HG02970 (cell line): Measurements from ENCODE around the gene DENND1C.

ENCODE experiments used
- ATAC-seq: cut with Tn5 transposase; IDR thresholded peaks from one replicate; pipeline ENCODE4 v1.9.1; 2021; ENCODE audit warnings: mild to moderate bottlenecking, moderate library complexity, moderate number of reproducible peaks; ENCODE audit not compliant: unreplicated experiment, low FRiP score

DENND1C gene, protein sequence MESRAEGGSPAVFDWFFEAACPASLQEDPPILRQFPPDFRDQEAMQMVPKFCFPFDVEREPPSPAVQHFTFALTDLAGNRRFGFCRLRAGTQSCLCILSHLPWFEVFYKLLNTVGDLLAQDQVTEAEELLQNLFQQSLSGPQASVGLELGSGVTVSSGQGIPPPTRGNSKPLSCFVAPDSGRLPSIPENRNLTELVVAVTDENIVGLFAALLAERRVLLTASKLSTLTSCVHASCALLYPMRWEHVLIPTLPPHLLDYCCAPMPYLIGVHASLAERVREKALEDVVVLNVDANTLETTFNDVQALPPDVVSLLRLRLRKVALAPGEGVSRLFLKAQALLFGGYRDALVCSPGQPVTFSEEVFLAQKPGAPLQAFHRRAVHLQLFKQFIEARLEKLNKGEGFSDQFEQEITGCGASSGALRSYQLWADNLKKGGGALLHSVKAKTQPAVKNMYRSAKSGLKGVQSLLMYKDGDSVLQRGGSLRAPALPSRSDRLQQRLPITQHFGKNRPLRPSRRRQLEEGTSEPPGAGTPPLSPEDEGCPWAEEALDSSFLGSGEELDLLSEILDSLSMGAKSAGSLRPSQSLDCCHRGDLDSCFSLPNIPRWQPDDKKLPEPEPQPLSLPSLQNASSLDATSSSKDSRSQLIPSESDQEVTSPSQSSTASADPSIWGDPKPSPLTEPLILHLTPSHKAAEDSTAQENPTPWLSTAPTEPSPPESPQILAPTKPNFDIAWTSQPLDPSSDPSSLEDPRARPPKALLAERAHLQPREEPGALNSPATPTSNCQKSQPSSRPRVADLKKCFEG

DNA sequence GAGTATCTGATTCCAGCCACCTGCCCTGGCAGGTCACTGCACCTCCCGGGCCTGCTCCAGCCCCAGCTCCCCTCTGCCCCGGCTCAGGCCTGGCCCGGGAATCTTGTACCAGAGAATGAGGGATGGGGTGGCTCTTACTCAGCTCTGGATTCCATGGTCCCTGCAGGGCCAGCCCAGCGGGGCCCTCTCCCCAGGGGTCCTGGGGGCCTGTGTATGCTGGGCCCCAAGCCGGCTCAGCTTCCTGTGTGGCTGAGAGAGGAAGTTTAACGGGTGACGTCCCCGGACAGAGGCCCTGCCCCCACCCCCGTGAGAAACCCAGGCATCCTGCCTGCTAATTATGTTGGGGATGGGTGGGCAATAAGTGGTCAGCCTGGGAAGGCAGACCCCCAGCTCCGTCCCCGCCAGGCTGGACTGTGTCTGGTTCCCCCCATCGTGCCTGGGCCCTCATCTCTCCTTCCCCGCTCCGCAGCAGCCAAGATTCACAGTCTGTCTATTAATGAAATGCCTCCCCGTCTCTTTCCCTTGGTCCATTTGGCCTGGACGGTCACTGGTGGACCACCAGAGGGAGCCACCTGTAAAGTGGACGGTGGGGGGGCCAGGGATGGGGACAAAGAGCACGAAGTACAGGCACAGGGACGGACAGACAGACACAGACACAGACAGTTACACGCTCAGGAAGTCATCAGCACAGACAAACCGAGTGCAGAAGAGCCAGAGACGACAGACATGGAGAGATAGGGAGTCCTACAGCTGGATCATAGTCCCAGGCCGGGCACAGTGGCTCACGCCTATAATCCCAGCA lies at the start of gene DENND1C:
TSS of gene DENND1C (minus strand) at position 247 of the 802 bp plus-strand sequence. CDS start at position 155, 92 bp downstream.
- no peak for ATAC-seq

DNA sequence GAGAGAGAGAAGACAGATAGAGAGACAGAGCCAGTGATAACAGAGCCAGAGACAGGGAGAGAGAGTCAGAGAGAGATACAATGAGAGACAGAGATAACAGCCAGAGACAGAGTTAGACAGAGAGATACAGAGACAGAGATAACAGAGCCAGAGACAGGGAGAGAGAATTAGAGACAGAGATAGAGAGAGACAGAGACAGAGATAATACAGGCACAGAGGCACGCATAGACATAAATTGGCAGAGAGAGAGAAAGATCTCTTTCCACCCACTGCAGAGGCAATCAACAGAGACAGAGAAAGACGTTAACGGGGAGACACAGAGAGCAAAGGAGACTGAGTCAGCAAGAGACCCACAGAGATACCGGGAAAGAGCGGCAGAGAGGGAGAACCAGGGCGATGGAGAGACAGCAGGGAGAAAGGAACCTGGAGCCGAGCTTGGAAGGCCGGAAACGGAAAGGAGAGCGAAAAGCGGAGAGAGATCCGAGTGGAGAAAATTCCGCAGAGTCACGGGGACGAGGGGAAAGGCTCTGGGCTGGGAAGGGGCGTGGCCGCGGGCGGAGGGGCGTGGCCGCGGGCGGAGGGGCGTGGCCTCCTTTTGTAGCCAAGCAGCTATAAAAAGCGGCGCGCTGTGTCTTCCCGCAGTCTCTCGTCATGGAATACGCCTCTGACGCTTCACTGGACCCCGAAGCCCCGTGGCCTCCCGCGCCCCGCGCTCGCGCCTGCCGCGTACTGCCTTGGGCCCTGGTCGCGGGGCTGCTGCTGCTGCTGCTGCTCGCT lies 49.0 kb upstream of the DENND1C start, which contains the start of gene TNFSF9:
TSS of gene TNFSF9 (plus strand) at position 641 of the 777 bp plus-strand sequence. CDS start at position 652, 11 bp downstream.
- ATAC-seq: peak; percentile 44

DNA sequence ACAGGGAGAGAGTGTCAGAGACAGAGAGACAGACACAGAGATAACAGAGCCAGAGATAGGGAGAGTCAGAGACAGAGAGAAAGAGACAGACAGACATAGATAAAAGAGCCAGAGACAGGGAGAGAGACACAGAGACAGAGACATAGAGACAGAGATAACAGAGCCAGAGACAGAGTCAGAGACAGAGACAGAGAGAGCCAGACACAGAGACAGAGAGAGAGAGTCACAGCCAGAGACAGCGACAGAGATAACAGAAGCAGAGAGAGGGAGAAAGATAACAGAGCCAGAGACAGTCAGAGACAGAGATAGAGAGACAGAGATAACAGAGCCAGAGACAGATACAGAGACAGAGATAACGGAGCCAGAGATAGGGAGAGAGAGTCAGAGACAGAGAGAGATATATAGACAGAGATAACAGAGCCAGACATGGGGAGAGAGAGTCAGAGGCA lies 48.4 kb upstream of the DENND1C start:
- no peak for ATAC-seq

DNA sequence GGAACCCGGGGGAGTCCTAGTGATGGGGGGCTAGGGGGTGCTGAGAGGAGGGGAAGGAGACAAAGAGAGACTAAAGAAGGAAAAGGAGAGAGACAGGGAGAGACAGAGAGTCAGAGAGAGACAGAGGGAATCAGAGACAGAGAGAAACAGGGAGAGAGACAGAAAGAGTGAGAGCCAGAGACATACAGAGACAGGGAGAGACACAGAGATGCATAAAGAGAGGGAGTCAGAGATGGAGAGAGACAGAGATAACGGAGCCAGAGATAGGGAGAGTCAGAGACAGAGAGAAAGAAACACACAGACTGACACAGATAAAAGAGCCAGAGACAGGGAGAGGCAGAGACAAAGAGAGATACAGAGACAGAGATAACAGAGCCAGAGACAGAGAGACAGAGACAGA lies 47.8 kb upstream of the DENND1C start:
- no peak for ATAC-seq

DNA sequence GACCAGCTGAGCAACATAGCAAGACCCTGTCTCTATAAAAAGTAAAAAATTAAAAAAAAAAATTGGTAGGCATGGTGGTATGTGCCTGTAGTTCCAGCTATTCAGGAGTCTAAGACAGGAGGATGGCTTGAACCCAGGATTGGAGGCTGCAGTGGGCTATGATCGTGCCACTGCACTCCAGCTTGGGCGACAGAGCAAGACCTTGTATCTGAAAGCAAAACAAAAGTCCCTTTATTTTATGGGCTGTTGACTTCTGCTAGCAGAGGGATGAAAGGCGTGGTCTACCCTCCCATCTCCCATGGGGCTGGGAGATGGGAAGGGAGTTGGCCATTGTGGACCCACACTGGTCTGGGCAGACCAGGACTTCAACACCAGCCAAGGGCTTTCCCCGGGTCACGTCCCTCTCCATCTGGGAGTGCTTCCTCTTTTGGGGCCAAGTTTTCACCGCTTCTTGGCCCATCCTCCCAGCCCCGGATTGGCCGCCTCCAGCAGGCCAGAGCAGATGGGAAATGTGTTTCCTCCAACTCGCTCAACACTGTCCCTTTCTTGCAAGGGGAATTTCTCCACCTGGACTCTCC lies 47.0 kb upstream of the DENND1C start:
- no peak for ATAC-seq

DNA sequence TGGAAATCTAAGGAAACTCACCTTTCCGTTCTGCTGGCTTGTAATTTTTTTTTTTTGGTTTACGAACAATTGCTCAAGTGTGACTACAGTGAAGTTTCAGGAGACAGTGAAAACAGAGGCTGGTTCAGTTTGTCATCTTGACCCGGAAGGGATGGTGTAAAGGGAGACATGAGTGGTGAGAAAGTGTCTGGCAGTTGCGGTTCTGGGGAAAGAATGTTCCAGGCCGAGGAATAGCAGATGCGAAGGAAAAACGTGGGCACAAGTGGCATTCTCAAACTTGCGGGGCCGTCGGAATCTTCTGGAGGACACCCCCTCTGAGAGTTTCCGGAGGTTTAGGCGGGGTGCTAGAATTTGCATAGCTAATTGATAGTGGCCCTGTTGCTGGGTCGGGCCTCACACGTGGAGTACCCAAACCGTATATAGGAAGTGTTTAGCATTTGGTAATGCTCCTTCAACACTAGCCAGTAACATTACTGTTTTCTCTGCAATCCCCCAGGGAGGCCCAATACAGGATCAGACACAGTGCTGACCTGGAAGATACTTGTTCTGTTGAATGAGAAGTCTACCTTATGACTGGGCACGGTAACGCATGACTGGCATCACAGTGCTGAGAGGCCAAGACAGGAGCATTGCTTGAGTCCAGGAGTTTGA lies 46.4 kb upstream of the DENND1C start:
- ATAC-seq: peak; percentile 47

DNA sequence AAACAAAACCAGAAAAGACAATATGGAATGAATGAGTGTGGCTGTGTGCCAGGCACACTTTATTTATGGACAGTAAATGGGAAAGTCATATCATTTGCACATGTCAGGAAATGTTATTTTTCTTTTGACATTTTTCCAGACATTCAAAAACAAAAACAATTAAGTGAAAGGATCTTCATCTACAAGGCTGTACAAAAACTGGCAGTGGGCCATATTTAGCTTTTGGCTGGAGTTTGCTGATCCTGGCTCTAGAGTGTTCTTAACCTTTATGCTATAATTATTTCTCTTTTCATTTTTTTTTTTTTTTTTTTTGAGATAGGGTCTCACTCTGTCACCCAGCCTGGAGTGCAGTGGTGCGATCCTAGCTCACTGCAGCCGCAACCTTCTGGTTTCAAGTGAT lies 42.7 kb upstream of the DENND1C start:
- no peak for ATAC-seq

DNA sequence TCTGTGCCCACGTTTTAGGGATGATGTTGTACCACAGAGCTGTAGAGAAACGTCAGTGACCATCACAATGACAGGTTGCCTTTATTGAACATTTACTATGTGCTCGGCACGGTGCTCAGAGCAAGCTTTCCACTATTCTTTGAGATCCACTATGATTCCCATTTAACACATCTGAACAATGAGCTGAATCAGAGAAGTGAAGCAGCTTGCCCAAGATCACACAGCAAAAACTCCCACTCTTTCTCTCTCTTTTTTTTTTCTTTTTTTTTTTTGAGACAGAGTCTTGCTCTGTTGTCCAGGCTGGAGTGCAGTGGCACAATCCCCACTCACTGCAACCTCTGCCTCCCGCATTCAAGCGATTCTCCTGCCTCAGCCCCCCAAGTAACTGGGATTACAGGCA lies 41.1 kb upstream of the DENND1C start:
- no peak for ATAC-seq

DNA sequence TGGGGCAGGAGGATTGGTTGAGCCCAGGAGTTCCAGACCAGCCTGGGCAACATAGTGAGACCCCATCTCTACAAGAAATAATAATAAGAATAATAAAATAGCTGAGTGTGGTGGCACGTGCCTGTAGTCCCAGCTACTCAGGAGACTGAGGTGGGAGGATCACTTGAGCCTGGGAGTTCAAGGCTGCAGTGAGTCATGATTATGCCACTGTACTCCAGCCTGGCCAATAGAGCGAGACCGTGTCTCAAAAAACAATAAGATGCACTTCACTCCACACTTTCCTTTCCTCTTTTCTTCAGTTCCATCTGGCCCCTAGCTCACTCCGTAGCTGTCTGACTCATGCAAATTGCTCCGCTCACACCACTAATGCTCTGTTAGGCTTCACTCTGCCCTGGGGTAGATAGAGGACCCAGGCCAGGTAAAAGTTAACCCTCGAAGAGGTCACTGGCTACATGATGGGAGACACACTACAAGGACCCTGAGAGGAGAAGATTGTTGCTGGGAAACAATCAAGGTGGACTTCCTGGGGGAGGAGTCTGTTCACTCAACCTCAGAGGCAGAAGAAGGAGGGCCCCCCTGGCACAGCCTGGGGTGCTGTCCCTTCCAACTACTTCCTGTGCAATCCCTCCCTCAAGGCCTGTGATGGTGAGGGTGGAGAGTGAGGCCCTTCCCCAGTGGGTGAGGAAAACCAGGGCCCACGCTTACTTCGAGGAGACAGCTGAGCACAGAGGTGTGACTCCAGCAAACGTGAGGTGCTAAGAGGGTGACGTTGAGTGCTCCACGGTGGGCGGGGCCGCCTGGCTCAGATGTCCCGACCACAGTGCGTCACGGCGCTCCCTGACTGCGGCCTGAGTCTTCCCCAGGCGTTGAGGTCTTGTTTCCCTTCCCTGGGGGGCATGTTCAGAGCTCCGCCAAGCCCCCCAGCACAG lies 40.4 kb upstream of the DENND1C start:
- ATAC-seq: peak; percentile 31

DNA sequence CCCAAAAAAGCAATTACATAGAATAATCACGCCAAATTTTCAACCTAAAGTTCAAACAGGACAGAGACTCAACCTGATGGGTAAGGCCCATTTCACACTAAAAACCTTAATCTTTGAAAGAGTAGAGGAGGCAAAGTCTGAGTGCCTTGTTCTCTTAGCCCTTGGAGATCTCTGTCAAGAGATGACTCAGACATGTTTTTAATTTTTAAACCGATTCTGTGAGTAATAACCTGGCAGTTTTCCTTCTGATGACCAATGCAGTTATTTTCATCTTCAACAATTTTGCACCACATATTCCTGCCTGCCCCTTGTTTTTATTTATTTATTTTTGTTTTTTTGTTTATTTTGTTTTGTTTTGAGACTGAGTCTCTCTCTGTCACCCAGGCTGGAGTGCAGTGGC lies 37.7 kb upstream of the DENND1C start:
- no peak for ATAC-seq

DNA sequence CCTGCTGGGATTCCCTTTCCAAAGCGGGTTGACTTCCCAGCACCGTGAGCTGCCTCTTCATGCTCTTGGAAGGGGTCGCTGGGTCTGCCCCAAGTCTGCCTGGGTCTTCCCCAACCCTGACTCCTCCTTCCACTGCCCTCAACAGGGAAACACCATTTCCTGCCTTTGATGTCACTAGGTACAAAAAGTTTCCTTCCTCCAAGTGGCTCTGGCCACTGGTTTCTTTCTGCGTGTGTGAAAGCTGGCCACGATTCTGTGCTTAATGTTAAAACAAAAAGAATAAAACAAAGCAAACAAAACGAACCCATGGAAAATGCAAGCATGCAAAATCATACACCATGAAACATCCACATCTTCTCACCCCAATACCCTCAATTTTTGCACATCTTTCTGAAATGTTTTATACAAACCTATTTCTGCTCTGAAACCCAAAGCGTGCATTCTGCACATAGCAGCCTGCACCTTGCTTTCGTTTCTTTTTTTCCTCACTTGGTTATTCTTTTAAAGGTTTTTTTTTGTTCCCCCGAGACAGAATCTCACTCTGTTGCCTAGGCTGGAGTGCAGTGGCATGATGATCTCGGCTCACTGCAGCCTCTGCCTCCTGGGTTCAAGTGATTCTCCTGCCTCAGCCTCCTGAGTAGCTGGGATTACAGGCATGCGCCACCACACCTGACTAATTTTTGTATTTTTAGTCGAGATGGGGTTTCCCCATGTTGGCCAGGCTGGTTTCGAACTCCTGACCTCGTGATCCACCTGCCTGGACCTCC lies 36.7 kb upstream of the DENND1C start:
- no peak for ATAC-seq

DNA sequence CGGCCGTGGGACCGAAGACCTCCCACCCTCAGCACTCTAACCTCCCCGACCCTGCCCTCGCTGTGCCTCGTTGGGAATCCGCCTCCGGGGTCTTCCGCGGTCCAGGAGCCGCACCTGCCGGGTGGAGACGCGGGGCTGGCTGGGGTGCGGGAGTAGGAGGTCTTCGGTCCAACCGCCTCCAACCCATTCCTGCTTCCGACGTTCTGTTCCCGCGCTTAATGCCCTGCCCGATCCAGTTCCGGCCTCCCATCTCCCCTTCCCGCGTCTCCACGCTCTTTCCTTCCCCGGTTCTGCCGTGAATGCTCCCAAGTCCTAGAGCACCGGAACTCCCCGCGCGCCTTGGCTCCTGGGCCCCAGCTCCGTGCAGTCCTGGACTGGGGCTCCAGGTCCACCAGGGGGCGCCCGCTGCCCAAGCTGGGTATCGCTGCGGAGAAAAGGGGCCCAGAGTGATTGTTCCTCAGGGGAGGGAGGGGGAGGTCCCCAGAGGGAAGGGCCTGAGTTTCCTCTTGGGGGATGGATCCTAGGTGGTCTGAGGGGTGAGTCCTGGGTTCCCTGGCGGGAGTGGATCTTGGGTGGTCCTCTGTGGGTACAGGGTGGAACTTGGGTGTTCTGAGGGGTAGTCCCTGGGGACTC lies 35.2 kb upstream of the DENND1C start:
- ATAC-seq: peak; percentile 41

DNA sequence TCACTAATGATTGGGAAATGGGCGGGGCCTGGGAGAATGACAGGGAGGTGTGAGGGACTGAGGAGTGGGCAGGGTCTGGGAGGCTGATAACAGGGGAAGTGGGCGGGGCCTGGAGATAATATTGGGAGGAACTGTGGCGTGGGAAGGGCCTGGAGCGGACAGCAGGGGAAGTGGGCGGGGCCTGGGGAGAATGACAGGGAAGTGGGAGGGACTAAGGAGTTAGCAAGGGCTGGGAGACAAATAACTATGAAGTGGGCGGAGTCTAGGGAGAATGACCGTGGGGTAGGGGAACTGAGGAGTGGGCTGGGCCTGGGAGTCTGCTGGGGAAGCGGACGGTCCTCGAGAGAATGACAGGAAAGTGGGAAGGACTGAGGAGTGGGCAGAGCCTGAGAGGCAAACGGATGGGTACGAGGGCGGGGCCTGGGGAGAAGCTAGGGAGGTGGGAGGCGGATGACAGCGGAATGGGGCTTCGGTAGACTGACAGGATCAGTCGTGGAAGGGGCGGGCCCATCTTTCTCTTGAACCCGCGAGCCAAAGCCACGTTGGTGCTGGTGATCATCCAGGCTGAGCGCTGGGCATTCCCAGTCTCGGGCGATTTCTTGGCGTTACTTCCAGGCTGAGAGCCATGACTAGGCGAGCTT lies 34.6 kb upstream of the DENND1C start:
- no peak for ATAC-seq

DNA sequence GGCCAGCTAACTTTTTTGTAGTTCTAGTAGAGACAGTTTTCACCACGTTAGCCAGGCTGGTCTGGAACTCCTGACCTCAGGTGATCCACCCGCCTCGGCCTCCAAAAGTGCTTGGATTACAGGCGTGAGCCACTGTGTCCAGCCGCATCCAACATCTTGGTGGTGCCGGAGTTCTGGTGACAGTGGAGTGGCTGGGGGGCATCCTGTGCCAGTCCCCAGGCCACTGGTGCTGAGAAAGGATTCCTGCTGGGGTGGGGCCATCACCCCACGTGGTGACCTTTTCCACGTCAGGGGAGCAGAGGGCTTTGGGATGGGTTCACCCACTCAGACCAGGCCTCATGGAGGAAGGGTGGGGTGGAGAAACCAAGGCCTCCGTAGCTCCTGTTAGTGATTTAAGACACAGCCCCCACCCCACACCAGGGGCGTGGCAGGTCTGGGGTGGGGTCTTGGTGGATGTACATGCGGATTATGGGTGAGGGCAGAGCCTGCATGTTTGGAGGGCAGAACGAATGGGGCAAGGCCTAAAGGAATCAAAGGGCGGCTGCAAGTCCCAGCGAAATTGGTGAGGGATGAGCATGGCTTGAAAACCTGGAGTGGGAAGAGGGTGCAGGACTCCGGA lies 33.4 kb upstream of the DENND1C start:
- ATAC-seq: no peak

DNA sequence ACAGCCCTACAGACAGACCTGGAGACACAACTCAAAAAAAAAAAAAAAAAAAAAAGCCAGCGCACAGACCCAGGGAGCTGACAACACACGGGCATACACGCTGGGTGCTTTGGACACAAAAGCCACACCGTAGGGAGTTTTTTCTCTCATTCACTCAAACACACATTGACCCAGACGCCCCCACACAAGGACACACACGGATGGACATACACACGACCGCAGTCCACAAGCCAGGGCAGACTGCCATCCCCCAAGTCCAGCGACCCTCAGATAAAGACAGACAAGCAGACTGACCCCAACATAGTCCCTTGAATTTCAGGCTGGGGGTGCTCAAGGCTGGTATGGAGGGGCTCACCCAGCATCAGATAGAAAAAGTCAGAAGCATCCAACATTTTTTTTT lies 32.5 kb upstream of the DENND1C start:
- no peak for ATAC-seq

DNA sequence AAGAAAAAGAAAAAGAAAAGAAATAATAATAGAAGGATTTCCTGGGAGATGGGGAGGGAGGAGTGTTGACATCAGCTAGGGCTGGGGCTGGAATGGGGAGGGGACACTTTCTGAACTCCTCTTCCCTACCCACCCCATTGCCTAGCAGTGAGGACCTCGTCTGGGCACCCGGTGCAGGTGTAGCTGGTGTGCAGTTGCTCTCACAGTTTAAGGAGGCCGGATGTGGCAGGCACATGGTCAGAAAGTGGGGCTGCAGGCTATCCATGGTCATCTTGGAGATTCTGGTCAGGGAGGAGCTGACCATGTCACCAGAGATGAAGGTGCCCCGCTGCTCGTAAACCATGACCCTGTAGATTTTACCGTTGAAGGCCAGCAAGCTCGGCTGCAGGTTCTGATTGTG lies 29.0 kb upstream of the DENND1C start:
- no peak for ATAC-seq
